ENCODE results near the gene CIDEB. TPM values are rescaled to one million over a fixed set of nuclear protein-coding genes. Genes with fewer than 3 reads are reported as not detected.
A peak's percentile ranks its signal among the peaks of the same experiment; 100 is the strongest.

The CIDEB gene
- total and polyA plus RNA-seq, 2 of the 13 experiments (the other 11 are each of a cell fraction or from before 2014, with no cell fraction given): 35.8 to 110 TPM

DNA sequence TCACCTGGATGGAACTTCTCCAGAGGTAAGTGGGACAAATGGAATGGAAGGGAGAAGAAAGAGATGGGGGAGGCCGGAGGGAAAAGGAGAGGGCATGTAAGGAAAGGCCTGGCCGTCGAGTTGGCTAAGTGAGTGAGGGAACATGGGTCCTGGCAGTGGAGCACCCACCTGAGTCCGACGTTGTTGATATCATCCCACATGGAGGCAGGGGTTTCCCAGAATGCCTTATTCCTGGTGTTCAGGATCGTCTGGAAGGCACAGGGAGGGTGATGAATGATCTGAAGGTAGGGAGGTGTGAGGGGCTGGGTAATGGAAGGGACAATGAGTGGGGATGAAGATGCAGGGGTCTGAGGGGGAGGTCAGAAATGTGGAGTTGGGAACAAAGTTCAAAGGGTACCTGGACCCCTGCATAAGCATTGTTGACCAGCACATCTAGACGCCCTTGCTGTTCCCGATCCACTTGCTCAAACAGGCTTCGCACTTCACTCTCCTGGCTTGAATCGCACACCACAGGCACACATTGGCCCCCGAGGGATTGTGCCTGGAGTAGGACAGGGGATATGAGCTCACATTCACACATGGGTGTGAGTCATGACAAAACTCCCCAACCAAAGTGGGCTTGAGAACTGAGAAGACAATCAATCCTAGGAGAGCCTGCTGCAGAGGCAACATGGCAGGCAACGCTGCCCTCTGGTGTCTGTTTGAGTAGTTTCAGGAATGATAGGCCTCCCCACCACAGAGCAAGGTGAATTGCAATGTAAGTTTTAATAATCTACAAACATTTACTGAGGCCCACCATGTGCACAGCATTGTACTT is 11.2 kb downstream of the CIDEB start (continued):
- TF ChIP-seq, protein P1, sequence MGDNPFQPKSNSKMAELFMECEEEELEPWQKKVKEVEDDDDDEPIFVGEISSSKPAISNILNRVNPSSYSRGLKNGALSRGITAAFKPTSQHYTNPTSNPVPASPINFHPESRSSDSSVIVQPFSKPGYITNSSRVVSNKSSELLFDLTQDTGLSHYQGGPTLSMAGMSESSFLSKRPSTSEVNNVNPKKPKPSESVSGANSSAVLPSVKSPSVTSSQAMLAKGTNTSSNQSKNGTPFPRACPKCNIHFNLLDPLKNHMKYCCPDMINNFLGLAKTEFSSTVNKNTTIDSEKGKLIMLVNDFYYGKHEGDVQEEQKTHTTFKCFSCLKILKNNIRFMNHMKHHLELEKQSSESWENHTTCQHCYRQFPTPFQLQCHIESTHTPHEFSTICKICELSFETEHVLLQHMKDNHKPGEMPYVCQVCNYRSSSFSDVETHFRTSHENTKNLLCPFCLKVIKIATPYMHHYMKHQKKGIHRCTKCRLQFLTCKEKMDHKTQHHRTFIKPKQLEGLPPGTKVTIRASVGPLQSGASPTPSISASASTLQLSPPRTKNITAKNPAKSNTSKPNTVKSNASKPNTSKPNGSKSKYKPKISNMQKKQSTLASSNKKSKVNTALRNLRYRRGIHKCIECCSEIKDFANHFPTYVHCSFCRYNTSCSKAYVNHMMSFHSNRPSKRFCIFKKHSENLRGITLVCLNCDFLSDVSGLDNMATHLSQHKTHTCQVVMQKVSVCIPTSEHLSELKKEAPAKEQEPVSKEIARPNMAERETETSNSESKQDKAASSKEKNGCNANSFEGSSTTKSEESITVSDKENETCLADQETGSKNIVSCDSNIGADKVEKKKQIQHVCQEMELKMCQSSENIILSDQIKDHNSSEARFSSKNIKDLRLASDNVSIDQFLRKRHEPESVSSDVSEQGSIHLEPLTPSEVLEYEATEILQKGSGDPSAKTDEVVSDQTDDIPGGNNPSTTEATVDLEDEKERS (CRISPR knock-in tag; IDR thresholded peaks at IDR 0.05): no peak
- TF ChIP-seq, protein P2, sequence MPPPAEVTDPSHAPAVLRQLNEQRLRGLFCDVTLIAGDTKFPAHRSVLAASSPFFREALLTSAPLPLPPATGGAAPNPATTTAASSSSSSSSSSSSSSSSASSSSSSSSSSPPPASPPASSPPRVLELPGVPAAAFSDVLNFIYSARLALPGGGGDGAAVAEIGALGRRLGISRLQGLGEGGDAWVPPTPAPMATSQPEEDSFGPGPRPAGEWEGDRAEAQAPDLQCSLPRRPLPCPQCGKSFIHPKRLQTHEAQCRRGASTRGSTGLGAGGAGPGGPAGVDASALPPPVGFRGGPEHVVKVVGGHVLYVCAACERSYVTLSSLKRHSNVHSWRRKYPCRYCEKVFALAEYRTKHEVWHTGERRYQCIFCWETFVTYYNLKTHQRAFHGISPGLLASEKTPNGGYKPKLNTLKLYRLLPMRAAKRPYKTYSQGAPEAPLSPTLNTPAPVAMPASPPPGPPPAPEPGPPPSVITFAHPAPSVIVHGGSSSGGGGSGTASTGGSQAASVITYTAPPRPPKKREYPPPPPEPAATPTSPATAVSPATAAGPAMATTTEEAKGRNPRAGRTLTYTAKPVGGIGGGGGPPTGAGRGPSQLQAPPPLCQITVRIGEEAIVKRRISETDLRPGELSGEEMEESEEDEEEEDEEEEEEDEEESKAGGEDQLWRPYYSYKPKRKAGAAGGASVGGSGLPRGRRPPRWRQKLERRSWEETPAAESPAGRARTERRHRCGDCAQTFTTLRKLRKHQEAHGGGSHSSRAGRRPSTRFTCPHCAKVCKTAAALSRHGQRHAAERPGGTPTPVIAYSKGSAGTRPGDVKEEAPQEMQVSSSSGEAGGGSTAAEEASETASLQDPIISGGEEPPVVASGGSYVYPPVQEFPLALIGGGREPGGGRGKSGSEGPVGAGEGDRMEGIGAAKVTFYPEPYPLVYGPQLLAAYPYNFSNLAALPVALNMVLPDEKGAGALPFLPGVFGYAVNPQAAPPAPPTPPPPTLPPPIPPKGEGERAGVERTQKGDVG (CRISPR knock-in tag; IDR thresholded peaks at IDR 0.05; ENCODE audit: borderline replicate concordance): no peak
- no peak for TF ChIP-seq ZNF260 (CRISPR knock-in tag; IDR thresholded peaks at IDR 0.05; ENCODE audit: borderline replicate concordance, low read depth)
- TF ChIP-seq, protein P3, sequence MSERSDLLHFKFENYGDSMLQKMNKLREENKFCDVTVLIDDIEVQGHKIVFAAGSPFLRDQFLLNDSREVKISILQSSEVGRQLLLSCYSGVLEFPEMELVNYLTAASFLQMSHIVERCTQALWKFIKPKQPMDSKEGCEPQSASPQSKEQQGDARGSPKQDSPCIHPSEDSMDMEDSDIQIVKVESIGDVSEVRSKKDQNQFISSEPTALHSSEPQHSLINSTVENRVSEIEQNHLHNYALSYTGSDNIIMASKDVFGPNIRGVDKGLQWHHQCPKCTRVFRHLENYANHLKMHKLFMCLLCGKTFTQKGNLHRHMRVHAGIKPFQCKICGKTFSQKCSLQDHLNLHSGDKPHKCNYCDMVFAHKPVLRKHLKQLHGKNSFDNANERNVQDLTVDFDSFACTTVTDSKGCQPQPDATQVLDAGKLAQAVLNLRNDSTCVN (CRISPR knock-in tag; IDR thresholded peaks at IDR 0.05; ENCODE audit: borderline replicate concordance): peak; percentile 87
- TF ChIP-seq, protein P4, sequence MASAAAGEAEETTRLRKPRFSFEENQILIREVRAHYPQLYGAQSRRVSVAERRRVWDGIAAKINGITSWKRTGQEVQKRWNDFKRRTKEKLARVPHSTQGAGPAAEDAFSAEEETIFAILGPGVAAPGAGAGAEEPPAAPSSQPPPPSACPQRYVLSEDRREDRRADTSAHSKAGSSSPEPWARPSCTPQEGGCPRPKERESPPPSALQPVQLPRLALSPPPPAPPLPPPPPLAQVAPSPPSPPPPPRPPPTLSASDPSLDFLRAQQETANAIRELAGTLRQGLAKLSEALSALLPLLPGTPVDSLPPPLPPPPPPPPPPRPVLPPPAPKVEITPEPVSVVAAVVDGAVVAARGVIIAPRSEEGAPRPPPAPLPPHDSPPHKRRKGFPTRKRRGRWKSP (CRISPR knock-in tag; IDR thresholded peaks at IDR 0.05): no peak
- no peak for TF ChIP-seq ZNF776 (CRISPR knock-in tag; IDR thresholded peaks at IDR 0.05)
- no peak for TF ChIP-seq MED8 (CRISPR knock-in tag; IDR thresholded peaks at IDR 0.05; ENCODE audit: insufficient replicate concordance)
- TF ChIP-seq ZNF563 (CRISPR knock-in tag; IDR thresholded peaks at IDR 0.05): no peak
- TF ChIP-seq, protein P5, sequence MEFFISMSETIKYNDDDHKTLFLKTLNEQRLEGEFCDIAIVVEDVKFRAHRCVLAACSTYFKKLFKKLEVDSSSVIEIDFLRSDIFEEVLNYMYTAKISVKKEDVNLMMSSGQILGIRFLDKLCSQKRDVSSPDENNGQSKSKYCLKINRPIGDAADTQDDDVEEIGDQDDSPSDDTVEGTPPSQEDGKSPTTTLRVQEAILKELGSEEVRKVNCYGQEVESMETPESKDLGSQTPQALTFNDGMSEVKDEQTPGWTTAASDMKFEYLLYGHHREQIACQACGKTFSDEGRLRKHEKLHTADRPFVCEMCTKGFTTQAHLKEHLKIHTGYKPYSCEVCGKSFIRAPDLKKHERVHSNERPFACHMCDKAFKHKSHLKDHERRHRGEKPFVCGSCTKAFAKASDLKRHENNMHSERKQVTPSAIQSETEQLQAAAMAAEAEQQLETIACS (CRISPR knock-in tag; IDR thresholded peaks at IDR 0.05): no peak
- TF ChIP-seq SRSF1 (optimal IDR thresholded peaks at IDR 0.05; ENCODE audit: low read depth, low read length): no peak
- no peak for TF ChIP-seq TP53 (CRISPR knock-in tag; conservative IDR thresholded peaks at IDR 0.05)
- TF ChIP-seq ARHGAP35 (CRISPR knock-in tag; IDR thresholded peaks at IDR 0.05; ENCODE audit: borderline replicate concordance): no peak; the same call in 1 of the 2 replicates
- TF ChIP-seq, protein P6, sequence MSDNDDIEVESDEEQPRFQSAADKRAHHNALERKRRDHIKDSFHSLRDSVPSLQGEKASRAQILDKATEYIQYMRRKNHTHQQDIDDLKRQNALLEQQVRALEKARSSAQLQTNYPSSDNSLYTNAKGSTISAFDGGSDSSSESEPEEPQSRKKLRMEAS (IDR thresholded peaks at IDR 0.05): no peak
- no peak for TF ChIP-seq ZNF326 (CRISPR knock-in tag; IDR thresholded peaks at IDR 0.05; ENCODE audit: borderline replicate concordance)
- TF ChIP-seq SNRNP70 (IDR thresholded peaks at IDR 0.05; ENCODE audit: low read depth, low read length): no peak
- TF ChIP-seq ZNF589 (CRISPR knock-in tag; conservative IDR thresholded peaks at IDR 0.05): no peak
- TF ChIP-seq HMGA1 (CRISPR knock-in tag; conservative IDR thresholded peaks at IDR 0.05): no peak
- peak; percentile 73; the same call in 1 of the 2 replicates for TF ChIP-seq ZNF792 (CRISPR knock-in tag; IDR thresholded peaks at IDR 0.05)

Data from HepG2 (cell line).